GM12878 (cell line): Measurements from ENCODE around the gene NT5C2. TPM values are rescaled to one million over a fixed set of nuclear protein-coding genes. Genes with fewer than 3 reads are reported as not detected.

Source experiments
- ATAC-seq: fragments of 200-7000 bp; cut with Tn5 transposase; 3 replicates; pipeline ENCODE4 v1.9.1; 2020; ENCODE audit warnings: mild to moderate bottlenecking, moderate library complexity
- BruUV-seq: library from RNA; stranded (reverse); fragments of 400-500 nt; replicated peaks from 2 replicates; lab custom pipeline; 2021; lab: Mats Ljungman, UMichigan
- CTCF ChIA-PET: fragments of 300-600 bp; sonication (Branson Sonifier 250); formaldehyde crosslinking; extraction: SDS; loops from one replicate; lab custom pipeline; 2021; ENCODE audit warnings: inconsistent platforms; lab: Yijun Ruan, JAX
- POLR2A ChIA-PET: fragments of 350-600 bp; formaldehyde crosslinking; extraction: SDS; loops from one replicate; lab custom pipeline; 2021; ENCODE audit warnings: inconsistent platforms; lab: Charles Lee
- RAD21 ChIA-PET: fragments of 300-600 bp; sonication (Branson Sonifier 250); formaldehyde crosslinking; loops from one replicate; lab custom pipeline; 2023; ENCODE audit warnings: antibody characterized with exemption; ENCODE audit not compliant: unreplicated experiment; lab: Charles Lee
- SMC1A ChIA-PET: fragments of 300-600 bp; sonication (Branson Sonifier 250); formaldehyde crosslinking; loops from one replicate; lab custom pipeline; 2023; ENCODE audit not compliant: unreplicated experiment, uncharacterized antibody; lab: Charles Lee
- DNase-seq: peaks from one replicate; pipeline ENCODE4 v3.0.0-alpha.2; 2011; ENCODE audit warnings: low read depth, low spot score
- FAIRE-seq: peaks from 3 replicates; lab custom pipeline; 2011; peaks lifted over from hg19 to GRCh38; lab: Jason Lieb, UNC
- H2AFZ ChIP-seq: 2 replicates; pipeline ENCODE4 v1.6.0; 2011; ENCODE audit warnings: low read depth, low read length, control low read depth; ENCODE audit not compliant: control insufficient read depth
- H3K27ac ChIP-seq: 2 replicates; pipeline ENCODE4 v1.5.1; 2011; ENCODE audit warnings: control low read depth; ENCODE audit not compliant: control insufficient read depth, insufficient read depth
- H3K27me3 ChIP-seq, 2 experiments: replicated peaks in 1 of 2; 2 replicates each; pipeline versions ENCODE4 v1.6.0 to v1.6.1; 2011; ENCODE audit warnings: low read length in 1 of 2; ENCODE audit not compliant: control insufficient read depth in 2 of 2, insufficient read depth in 2 of 2
- H3K36me3 ChIP-seq, 2 experiments: 2 replicates each; pipeline ENCODE4 v1.5.1; 2011; ENCODE audit warnings: low read length in 1 of 2; ENCODE audit not compliant: control insufficient read depth in 2 of 2, insufficient read depth in 2 of 2
- H3K4me1 ChIP-seq: 2 replicates; pipeline ENCODE4 v1.6.1; 2011; ENCODE audit warnings: mild to moderate bottlenecking, low read length, moderate library complexity, mixed read lengths; ENCODE audit not compliant: control insufficient read depth, insufficient read depth
- H3K4me2 ChIP-seq: 2 replicates; pipeline ENCODE4 v1.6.0; 2011; ENCODE audit warnings: control low read depth; ENCODE audit not compliant: control insufficient read depth, insufficient read depth
- H3K4me3 ChIP-seq: fragments of 200-600 bp; sonication (generic); 2 replicates; pipeline ENCODE4 v1.5.1; 2016
- H3K79me2 ChIP-seq: 2 replicates; pipeline ENCODE4 v1.6.0; 2011; ENCODE audit warnings: low read length; ENCODE audit not compliant: control insufficient read depth, insufficient read depth
- H3K9ac ChIP-seq: 2 replicates; pipeline ENCODE4 v1.8.0; 2011; ENCODE audit warnings: low read length, control low read depth, mixed read lengths; ENCODE audit not compliant: control insufficient read depth, insufficient read depth
- H3K9me3 ChIP-seq: replicated peaks from 3 replicates; pipeline ENCODE4 v1.5.1; 2011; ENCODE audit warnings: mild to moderate bottlenecking, low read length; ENCODE audit not compliant: control insufficient read depth, insufficient read depth
- H4K20me1 ChIP-seq: 2 replicates; pipeline ENCODE4 v1.6.0; 2011; ENCODE audit not compliant: control insufficient read depth, insufficient read depth
- RAD51 ChIP-seq: fragments of 450-650 bp; IDR thresholded peaks from 2 replicates; pipeline ENCODE4 v1.6.1; 2016; ENCODE audit warnings: moderate library complexity, mild to moderate bottlenecking, inconsistent platforms
- TCF12 ChIP-seq: IDR thresholded peaks from 2 replicates; pipeline ENCODE4 v1.6.1; 2011; ENCODE audit warnings: low read depth, mild to moderate bottlenecking, low read length
- WGBS: methylation state at CpG from one replicate; pipeline ENCODE4 v1.1.6; 2016; ENCODE audit warnings: low lambda C conversion rate; ENCODE audit not compliant: insufficient replicate concordance, insufficient coverage; ENCODE audit errors: missing lambda C conversion rate; 5-methylcytosine and 5-hydroxymethylcytosine counted together
- in situ Hi-C: fragments of 300-500 bp; cut with MboI; formaldehyde crosslinking; loops from 9 replicates; pipeline ENCODE4 v1.14.3; 2018; ENCODE audit warnings: mixed read lengths
- intact Hi-C: fragments of 100-400 bp; cut with micrococcal nuclease; formaldehyde crosslinking; loops from one replicate; pipeline ENCODE4 v1.14.2; 2022; ENCODE audit not compliant: unreplicated experiment
- polyA plus RNA-seq, 11 experiments: library from polyadenylated mRNA; depleted of rRNA in 4 of 11; unstranded in 6 of 11; stranded (reverse) in 5 of 11; fragments of >200 nt; fragmentation: Nextera tagmentation in 4 of 11; fragmentation: Illumina TruSeq in 1 of 11; extraction: Ambion mirVana in 4 of 11; extraction: Trizol in 1 of 11; gene quantifications; 1 replicate in 1 of 11; 2 replicates in 10 of 11; pipeline versions ENCODE4 v1.2.1 to v1.2.3, GENCODE V29; 2011 to 2016; ENCODE audit warnings: inconsistent platforms in 2 of 11, missing spikeins in 2 of 11, low read depth in 1 of 11
- total RNA-seq, 4 experiments: library from RNA; depleted of rRNA in 3 of 4; stranded (reverse); fragments of >200 nt in 3 of 4; fragmentation: Illumina TruSeq in 1 of 4; extraction: Trizol in 1 of 4; gene quantifications; 2 replicates each; pipeline versions ENCODE4 v1.2.1 to v1.2.3, GENCODE V29; 2013 to 2021
- TF ChIP-seq, protein P1 (sequence below): fragments of 450-650 bp; formaldehyde crosslinking; IDR thresholded peaks from 2 replicates; pipeline ENCODE4 v1.4.0; 2020; ENCODE audit warnings: mild to moderate bottlenecking, moderate library complexity

Gene NT5C2
- total and polyA plus RNA-seq, 10 of the 15 experiments (the other 5 are each of a cell fraction or from before 2014, with no cell fraction given) = 15.8 to 70.1 (median 56.0) TPM

DNA sequence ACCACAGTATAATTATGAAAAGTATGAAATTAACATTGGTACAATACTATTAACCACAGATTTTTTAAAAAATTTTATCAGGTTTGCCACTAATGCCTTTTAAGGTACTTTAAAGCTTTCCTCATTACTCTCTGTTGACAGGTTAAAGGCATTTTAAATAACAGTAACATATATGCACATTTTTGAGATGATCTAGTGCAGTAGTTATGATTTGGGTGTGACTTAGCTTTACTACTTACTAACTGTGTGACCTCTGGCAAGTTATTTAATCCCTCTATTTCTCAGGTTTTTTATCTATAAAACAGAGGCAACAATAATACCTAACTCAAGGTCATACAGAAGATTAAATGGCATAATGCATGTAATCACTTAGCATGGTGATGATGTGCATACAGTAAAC, 94.8 kb downstream of the NT5C2 start:
- ATAC-seq (no peak), FAIRE-seq (no peak)
- in situ Hi-C loops = no loop called here
- ChIA-PET POLR2A (no interaction called here), SMC1A (interaction anchor here (0.7 to 2.0 kb wide), 7 partner anchors 8 to 202 kb away, joined by 3 to 8 read pairs (median 5); no protein-coding TSS in a partner anchor), CTCF (interaction anchor here (1.1 to 2.0 kb wide), 3 partner anchors 11 to 146 kb away, joined by 4 to 6 read pairs (median 4); no protein-coding TSS in a partner anchor)
- Histone ChIP-seq H2AFZ (no peak overlapping the region), H3K9ac (no peak overlapping the region), H3K4me3 (no peak overlapping the region), H3K9me3 (no peaks in the 10 kb centered on the region), H3K4me1 (no peaks in the 10 kb centered on the region), H3K79me2 (no peaks in the 10 kb centered on the region), H3K27me3 (no peaks in the 10 kb centered on the region)
- TF ChIP-seq RAD51 = no peak
- TF ChIP-seq, all 136 proteins: peak for 0
- intact Hi-C loops = no loop called here
- RAD21 ChIA-PET = interaction anchor here (1.0 to 1.1 kb wide), 2 partner anchors 12 to 180 kb away, joined by 3 read pairs; partner anchors contain the start of gene CNNM2
- Histone ChIP-seq H4K20me1 (no peaks in the 10 kb centered on the region), H3K27ac (no peak overlapping the region), H3K36me3 (peaks cover 7 to 32% of the 10 kb centered on the region in 2 experiments), H3K4me2 (no peak overlapping the region)
- no peak for DNase-seq
- BruUV-seq = no TSS peak

DNA sequence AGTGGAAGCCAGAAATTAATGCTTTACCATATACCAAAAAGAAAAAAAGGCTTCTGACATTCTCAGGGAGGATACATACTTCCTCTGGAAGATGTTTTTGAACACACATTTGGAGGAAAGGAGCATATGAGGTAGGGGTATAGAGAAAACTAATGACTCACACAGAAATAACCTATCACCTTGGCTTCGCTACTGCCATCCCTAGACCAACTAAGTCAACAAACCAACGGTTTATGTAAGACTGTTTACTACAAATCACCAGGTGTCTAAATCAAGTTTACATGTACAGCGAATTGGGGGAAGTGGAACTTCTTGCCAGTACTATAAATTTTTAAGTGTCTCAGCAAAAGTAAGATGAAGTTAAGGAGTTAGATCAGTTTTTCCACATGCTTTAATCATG, 96.9 kb downstream of the NT5C2 start:
- Histone ChIP-seq H3K27me3 (no peaks in the 10 kb centered on the region), H3K9ac (no peak overlapping the region), H4K20me1 (no peaks in the 10 kb centered on the region), H3K36me3 (peaks cover 3 to 33% of the 10 kb centered on the region in 2 experiments), H3K79me2 (no peaks in the 10 kb centered on the region), H3K4me3 (no peak overlapping the region), H3K27ac (no peak overlapping the region), H2AFZ (no peak overlapping the region), H3K4me2 (no peak overlapping the region), H3K4me1 (no peaks in the 10 kb centered on the region), H3K9me3 (no peaks in the 10 kb centered on the region)
- FAIRE-seq (no peak), ATAC-seq (no peak), DNase-seq (no peak)
- BruUV-seq = no TSS peak
- WGBS = 94% methylated on average over 3 of the region's 3 CpGs
- in situ Hi-C loops (no loop called here), intact Hi-C loops (no loop called here)
- ChIA-PET SMC1A (interaction anchor here (1.0 to 2.0 kb wide), 3 partner anchors 9 to 148 kb away, joined by 4 to 6 read pairs (median 4); no protein-coding TSS in a partner anchor), POLR2A (no interaction called here), RAD21 (no interaction called here), CTCF (interaction anchor here (1.0 kb wide), 1 partner anchor 238 kb away, joined by 3 read pairs; no protein-coding TSS in a partner anchor)
- TF ChIP-seq, protein P1, sequence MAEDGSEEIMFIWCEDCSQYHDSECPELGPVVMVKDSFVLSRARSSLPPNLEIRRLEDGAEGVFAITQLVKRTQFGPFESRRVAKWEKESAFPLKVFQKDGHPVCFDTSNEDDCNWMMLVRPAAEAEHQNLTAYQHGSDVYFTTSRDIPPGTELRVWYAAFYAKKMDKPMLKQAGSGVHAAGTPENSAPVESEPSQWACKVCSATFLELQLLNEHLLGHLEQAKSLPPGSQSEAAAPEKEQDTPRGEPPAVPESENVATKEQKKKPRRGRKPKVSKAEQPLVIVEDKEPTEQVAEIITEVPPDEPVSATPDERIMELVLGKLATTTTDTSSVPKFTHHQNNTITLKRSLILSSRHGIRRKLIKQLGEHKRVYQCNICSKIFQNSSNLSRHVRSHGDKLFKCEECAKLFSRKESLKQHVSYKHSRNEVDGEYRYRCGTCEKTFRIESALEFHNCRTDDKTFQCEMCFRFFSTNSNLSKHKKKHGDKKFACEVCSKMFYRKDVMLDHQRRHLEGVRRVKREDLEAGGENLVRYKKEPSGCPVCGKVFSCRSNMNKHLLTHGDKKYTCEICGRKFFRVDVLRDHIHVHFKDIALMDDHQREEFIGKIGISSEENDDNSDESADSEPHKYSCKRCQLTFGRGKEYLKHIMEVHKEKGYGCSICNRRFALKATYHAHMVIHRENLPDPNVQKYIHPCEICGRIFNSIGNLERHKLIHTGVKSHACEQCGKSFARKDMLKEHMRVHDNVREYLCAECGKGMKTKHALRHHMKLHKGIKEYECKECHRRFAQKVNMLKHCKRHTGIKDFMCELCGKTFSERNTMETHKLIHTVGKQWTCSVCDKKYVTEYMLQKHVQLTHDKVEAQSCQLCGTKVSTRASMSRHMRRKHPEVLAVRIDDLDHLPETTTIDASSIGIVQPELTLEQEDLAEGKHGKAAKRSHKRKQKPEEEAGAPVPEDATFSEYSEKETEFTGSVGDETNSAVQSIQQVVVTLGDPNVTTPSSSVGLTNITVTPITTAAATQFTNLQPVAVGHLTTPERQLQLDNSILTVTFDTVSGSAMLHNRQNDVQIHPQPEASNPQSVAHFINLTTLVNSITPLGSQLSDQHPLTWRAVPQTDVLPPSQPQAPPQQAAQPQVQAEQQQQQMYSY (CRISPR knock-in tag) = no peak
- TF ChIP-seq TCF12 = no peak
